ENCODE results near the gene MORC1. TPM values are rescaled to one million over a fixed set of nuclear protein-coding genes. Genes with fewer than 3 reads are reported as not detected.

The MORC1 gene
- total RNA-seq, 2 experiments from 2014 or later: not detected

GRCh38 chr3:108936924-108937689 is 180.8 kb downstream of the MORC1 start:
- POLR2A ChIA-PET: no interaction called here
- Mint-ChIP-seq H3K36me3 (ENCODE audit: low read depth) (no peaks in the 10 kb centered on the region), H3K9me3 (no peaks in the 10 kb centered on the region), H3K4me1 (ENCODE audit: low read depth) (no peaks in the 10 kb centered on the region), H3K27me3 (no peaks in the 10 kb centered on the region), H3K4me3 (no peak overlapping the region), H3K27ac (no peak overlapping the region)
- H3K27ac ChIP-seq (ENCODE audit: low read depth in 1 of 2, low read length in 2 of 2): no peak overlapping the region
- H3K4me1 ChIP-seq (ENCODE audit: insufficient read depth, low read length): no peaks in the 10 kb centered on the region
- intact Hi-C loops (cut with DNase I, micrococcal nuclease): no loop called here
- DNase-seq (no peak), ATAC-seq (ENCODE audit: poor library complexity) (no peak)
- peaks cover 0 to 3% of the 10 kb centered on the region in 2 experiments for H3K9me3 ChIP-seq (ENCODE audit: control insufficient read depth in 1 of 2, insufficient read depth in 1 of 2, low read length in 2 of 2)
- no peak for TF ChIP-seq CTCF (IDR thresholded peaks at IDR 0.05)
- CTCF ChIA-PET: no interaction called here
- H3K27me3 ChIP-seq (ENCODE audit: control insufficient read depth in 1 of 2, insufficient read depth in 2 of 2, low read length in 2 of 2): no peaks in the 10 kb centered on the region
- no peak overlapping the region for H3K4me3 ChIP-seq (ENCODE audit: low read length)
- no peaks in the 10 kb centered on the region for H3K36me3 ChIP-seq (ENCODE audit: insufficient read depth, low read length)

GRCh38 chr3:108931035-108931434 is 186.9 kb downstream of the MORC1 start:
- no peak for TF ChIP-seq CTCF (IDR thresholded peaks at IDR 0.05)
- CTCF ChIA-PET: no interaction called here
- Histone ChIP-seq H3K27ac (ENCODE audit: low read depth in 1 of 2, low read length in 2 of 2) (no peak overlapping the region), H3K27me3 (ENCODE audit: control insufficient read depth in 1 of 2, insufficient read depth in 2 of 2, low read length in 2 of 2) (no peaks in the 10 kb centered on the region), H3K9me3 (ENCODE audit: control insufficient read depth in 1 of 2, insufficient read depth in 1 of 2, low read length in 2 of 2) (peaks cover 3% of the 10 kb centered on the region in 2 experiments), H3K4me3 (ENCODE audit: low read length) (no peak overlapping the region), H3K36me3 (ENCODE audit: insufficient read depth, low read length) (no peaks in the 10 kb centered on the region), H3K4me1 (ENCODE audit: insufficient read depth, low read length) (no peaks in the 10 kb centered on the region)
- POLR2A ChIA-PET: no interaction called here
- peaks cover 28% of the 10 kb centered on the region for H3K27me3 Mint-ChIP-seq
- peaks cover 8% of the 10 kb centered on the region for H3K9me3 Mint-ChIP-seq
- H3K27ac Mint-ChIP-seq: no peak overlapping the region
- H3K4me3 Mint-ChIP-seq: no peak overlapping the region
- no peak for DNase-seq
- intact Hi-C loops (cut with DNase I, micrococcal nuclease): no loop called here
- H3K36me3 Mint-ChIP-seq (ENCODE audit: low read depth): no peaks in the 10 kb centered on the region
- no peaks in the 10 kb centered on the region for H3K4me1 Mint-ChIP-seq (ENCODE audit: low read depth)
- ATAC-seq (ENCODE audit: poor library complexity): no peak

- DNase-seq (no peak), ATAC-seq (ENCODE audit: poor library complexity) (no peak)
- Histone ChIP-seq H3K27me3 (ENCODE audit: control insufficient read depth in 1 of 2, insufficient read depth in 2 of 2, low read length in 2 of 2) (no peaks in the 10 kb centered on the region), H3K4me1 (ENCODE audit: insufficient read depth, low read length) (peaks cover 6% of the 10 kb centered on the region), H3K36me3 (ENCODE audit: insufficient read depth, low read length) (no peaks in the 10 kb centered on the region), H3K27ac (ENCODE audit: low read depth in 1 of 2, low read length in 2 of 2) (no peak overlapping the region), H3K9me3 (ENCODE audit: control insufficient read depth in 1 of 2, insufficient read depth in 1 of 2, low read length in 2 of 2) (no peaks in the 10 kb centered on the region), H3K4me3 (ENCODE audit: low read length) (no peak overlapping the region)
- no peak for TF ChIP-seq CTCF (IDR thresholded peaks at IDR 0.05)
- no peaks in the 10 kb centered on the region for H3K27me3 Mint-ChIP-seq
- peaks cover 13% of the 10 kb centered on the region for H3K4me1 Mint-ChIP-seq (ENCODE audit: low read depth)
- ChIA-PET CTCF (interaction anchor here (3.1 kb wide), 1 partner anchor 257 kb away, joined by 9 read pairs; no protein-coding TSS in a partner anchor), POLR2A (no interaction called here)
- no peak overlapping the region for H3K27ac Mint-ChIP-seq
- no peaks in the 10 kb centered on the region for H3K9me3 Mint-ChIP-seq
- intact Hi-C loops (cut with DNase I, micrococcal nuclease): loop anchor here in 1 of 2 experiments (5.0 kb wide), 3 partner anchors 102 to 367 kb away; no protein-coding TSS in a partner anchor
- no peaks in the 10 kb centered on the region for H3K36me3 Mint-ChIP-seq (ENCODE audit: low read depth)
- H3K4me3 Mint-ChIP-seq: no peak overlapping the region
Measured at GRCh38 chr3:108918866-108919265, 199.1 kb downstream of the MORC1 start.
